Measurements from ENCODE around the gene SEPTIN5. TPM values are rescaled to one million over a fixed set of nuclear protein-coding genes. Genes with fewer than 3 reads are reported as not detected.

SEPTIN5 gene
- total and polyA plus RNA-seq, 2 experiments from 2014 or later = 4.3 to 17.2 TPM

DNA sequence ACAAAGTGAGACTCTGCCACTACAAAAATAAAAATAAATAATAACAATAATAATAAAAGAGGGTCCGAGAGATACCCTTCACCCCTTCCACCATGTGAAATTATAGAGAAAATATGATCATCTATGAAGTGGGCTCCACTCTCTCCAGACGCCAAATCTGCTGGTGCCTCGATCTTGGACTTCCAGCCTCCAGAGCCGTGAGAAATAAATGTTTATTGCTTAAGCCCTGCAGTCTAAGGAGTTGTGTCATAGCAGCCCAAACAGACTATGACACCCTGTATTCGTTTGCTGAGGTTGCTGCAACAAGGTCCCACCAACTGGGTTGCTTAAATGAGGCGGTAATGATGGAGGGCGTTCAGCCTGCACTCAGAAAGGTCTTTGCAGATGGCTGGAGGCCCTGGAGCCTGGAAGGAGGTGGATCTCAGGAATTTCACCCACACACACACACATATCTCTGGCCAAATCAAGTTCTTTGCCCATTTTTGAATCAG is 7.6 kb upstream of the SEPTIN5 start:
- no peak overlapping the region for H3K27ac Mint-ChIP-seq
- H3K27me3 Mint-ChIP-seq (ENCODE audit: insufficient read depth, low read depth, poor library complexity) = peaks cover 37% of the 10 kb centered on the region
- peaks cover 27% of the 10 kb centered on the region for H3K4me1 Mint-ChIP-seq
- 0 out of 2 replicates have a peak, but pooled peaks cover 3% of the 10 kb centered on the region for H3F3A ChIP-seq (replicated peaks; ENCODE audit: low read depth)
- no peaks in the 10 kb centered on the region for H3K36me3 ChIP-seq (ENCODE audit: insufficient read depth)
- no peak overlapping the region for H3K27ac ChIP-seq (ENCODE audit: low read depth)
- peaks cover 22% of the 10 kb centered on the region for H3K4me1 ChIP-seq (ENCODE audit: insufficient read depth)
- H3K9me3 Mint-ChIP-seq = no peaks in the 10 kb centered on the region
- H3K4me2 ChIP-seq = no peak overlapping the region
- H3K9me2 ChIP-seq (ENCODE audit: insufficient read depth) = no peaks in the 10 kb centered on the region
- H3K79me2 ChIP-seq (replicated peaks; ENCODE audit: insufficient read depth) = no peaks in the 10 kb centered on the region
- no peak for DNase-seq (ENCODE audit: low spot score)
- no peaks in the 10 kb centered on the region for H4K20me1 ChIP-seq (replicated peaks; ENCODE audit: insufficient read depth)
- H3K36me3 Mint-ChIP-seq (ENCODE audit: low read depth) = no peaks in the 10 kb centered on the region
- H2AFZ ChIP-seq = no peak overlapping the region
- no peak overlapping the region for H3K4me3 Mint-ChIP-seq
- TF ChIP-seq REST (IDR thresholded peaks at IDR 0.05; ENCODE audit: unreplicated experiment) (no peak), ZNF331 (CRISPR knock-in tag; IDR thresholded peaks at IDR 0.05; ENCODE audit: low read depth) (no peak), ZNF114 (CRISPR knock-in tag; IDR thresholded peaks at IDR 0.05) (no peak), POLR2AphosphoS5 (IDR thresholded peaks at IDR 0.05; ENCODE audit: low read depth) (no peak), CREB1 (CRISPR knock-in tag; IDR thresholded peaks at IDR 0.05; ENCODE audit: low read depth) (no peak), EZH2phosphoT487 (IDR thresholded peaks at IDR 0.05; ENCODE audit: unreplicated experiment) (no peak), STAT1 (IDR thresholded peaks at IDR 0.05; ENCODE audit: unreplicated experiment) (no peak), NANOG (IDR thresholded peaks at IDR 0.05; ENCODE audit: borderline replicate concordance) (no peak), ZNF462 (CRISPR knock-in tag; IDR thresholded peaks at IDR 0.05) (no peak)
- TF ChIP-seq, protein P1, sequence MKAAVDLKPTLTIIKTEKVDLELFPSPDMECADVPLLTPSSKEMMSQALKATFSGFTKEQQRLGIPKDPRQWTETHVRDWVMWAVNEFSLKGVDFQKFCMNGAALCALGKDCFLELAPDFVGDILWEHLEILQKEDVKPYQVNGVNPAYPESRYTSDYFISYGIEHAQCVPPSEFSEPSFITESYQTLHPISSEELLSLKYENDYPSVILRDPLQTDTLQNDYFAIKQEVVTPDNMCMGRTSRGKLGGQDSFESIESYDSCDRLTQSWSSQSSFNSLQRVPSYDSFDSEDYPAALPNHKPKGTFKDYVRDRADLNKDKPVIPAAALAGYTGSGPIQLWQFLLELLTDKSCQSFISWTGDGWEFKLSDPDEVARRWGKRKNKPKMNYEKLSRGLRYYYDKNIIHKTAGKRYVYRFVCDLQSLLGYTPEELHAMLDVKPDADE (IDR thresholded peaks at IDR 0.05) = no peak
- no peak overlapping the region for H3K4me3 ChIP-seq
- H3K27me3 ChIP-seq (ENCODE audit: insufficient read depth) = no peaks in the 10 kb centered on the region
- ATAC-seq = no peak
